HG03354 (cell line): ENCODE measurements around the gene TMC8.

Experiments
- ATAC-seq: cut with Tn5 transposase; IDR thresholded peaks from one replicate; pipeline ENCODE4 v1.9.1; 2021; ENCODE audit warnings: mild to moderate bottlenecking; ENCODE audit not compliant: unreplicated experiment, poor library complexity, severe bottlenecking

The TMC8 gene

GRCh38 chr17:78174346-78174869, 43.8 kb downstream of the TMC8 start:
- ATAC-seq: no peak

- no peak for ATAC-seq
Observed at GRCh38 chr17:78174870-78175642, 44.5 kb downstream of the TMC8 start.

- ATAC-seq: no peak
Observed at GRCh38 chr17:78175643-78175981, 45.0 kb downstream of the TMC8 start.

GRCh38 chr17:78176548-78177025, 46.0 kb downstream of the TMC8 start:
- no peak for ATAC-seq

GRCh38 chr17:78179372-78179771, 48.8 kb downstream of the TMC8 start:
- ATAC-seq: no peak

- ATAC-seq: no peak
Observed at GRCh38 chr17:78180083-78180482, 49.5 kb downstream of the TMC8 start.

GRCh38 chr17:78180508-78180907, 49.9 kb downstream of the TMC8 start:
- ATAC-seq: no peak

- ATAC-seq: no peak
Observed at GRCh38 chr17:78182504-78182903, 51.9 kb downstream of the TMC8 start.

- ATAC-seq: no peak
Observed at GRCh38 chr17:78183916-78184315, 53.3 kb downstream of the TMC8 start.

GRCh38 chr17:78184351-78184750, 53.8 kb downstream of the TMC8 start:
- no peak for ATAC-seq

- ATAC-seq: no peak
Observed at GRCh38 chr17:78184868-78185267, 54.3 kb downstream of the TMC8 start.

GRCh38 chr17:78185981-78186691, 55.6 kb downstream of the TMC8 start:
- ATAC-seq: no peak

GRCh38 chr17:78186692-78187595, 56.4 kb downstream of the TMC8 start, which contains the start of the genes AFMID and TK1:
TSS of gene AFMID (plus strand) at chr17:78187362. CDS start at chr17:78187371, 9 bp downstream.
TSS of gene TK1 (minus strand) at chr17:78187052. CDS start at chr17:78186994, 58 bp downstream.
- peak; percentile 93 for ATAC-seq
